NCI-H187 (cell line): ENCODE measurements around the gene CHGA.
A peak's percentile ranks its signal among the peaks of the same experiment; 100 is the strongest.

ENCODE experiments used
- DNase-seq, 2 experiments: peaks; one replicate each; lab custom pipeline; 2025; lab: John Stamatoyannopoulos, UW

Gene CHGA

DNA sequence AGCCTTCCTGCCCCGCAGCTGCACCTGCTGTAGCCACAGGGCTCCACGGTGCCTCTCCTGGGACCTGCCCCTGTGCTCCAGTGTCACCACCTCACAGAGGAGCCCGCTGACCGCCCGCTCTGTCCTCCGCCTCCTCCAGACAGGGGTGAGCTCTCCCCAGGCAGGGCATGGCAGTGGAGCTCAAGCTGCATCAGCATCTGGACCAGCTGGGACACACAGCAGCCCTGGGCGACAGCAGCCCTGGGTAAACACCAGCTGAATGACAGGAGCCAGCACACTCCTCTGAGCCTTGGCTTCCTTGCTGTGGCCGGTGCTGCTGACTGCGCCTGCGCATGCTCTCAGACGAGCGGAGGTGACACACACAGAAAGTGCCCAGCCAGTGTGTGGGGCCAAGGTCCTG lies 22.0 kb downstream of the CHGA start:
- no peak for DNase-seq

DNA sequence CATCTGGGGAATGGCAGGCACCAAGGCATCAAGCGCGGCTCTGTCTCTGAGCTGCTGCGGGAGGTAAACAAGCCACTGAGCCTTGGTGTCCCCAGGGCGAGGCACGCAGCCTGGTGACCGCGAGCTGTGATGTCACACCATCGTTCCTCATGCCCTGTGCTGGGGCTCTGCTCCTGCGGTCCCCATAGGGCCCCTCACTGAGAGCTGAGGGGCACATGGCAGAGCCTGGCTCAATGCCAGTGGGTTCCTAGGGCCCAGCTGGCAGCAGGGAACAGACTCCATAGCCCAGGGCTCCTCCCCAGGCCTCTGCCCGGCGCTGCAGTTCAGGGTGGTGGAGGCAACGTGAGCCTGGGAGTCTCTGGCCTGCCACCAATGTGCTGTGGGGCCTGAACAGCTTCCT lies 22.6 kb downstream of the CHGA start:
- DNase-seq, result no peak

DNA sequence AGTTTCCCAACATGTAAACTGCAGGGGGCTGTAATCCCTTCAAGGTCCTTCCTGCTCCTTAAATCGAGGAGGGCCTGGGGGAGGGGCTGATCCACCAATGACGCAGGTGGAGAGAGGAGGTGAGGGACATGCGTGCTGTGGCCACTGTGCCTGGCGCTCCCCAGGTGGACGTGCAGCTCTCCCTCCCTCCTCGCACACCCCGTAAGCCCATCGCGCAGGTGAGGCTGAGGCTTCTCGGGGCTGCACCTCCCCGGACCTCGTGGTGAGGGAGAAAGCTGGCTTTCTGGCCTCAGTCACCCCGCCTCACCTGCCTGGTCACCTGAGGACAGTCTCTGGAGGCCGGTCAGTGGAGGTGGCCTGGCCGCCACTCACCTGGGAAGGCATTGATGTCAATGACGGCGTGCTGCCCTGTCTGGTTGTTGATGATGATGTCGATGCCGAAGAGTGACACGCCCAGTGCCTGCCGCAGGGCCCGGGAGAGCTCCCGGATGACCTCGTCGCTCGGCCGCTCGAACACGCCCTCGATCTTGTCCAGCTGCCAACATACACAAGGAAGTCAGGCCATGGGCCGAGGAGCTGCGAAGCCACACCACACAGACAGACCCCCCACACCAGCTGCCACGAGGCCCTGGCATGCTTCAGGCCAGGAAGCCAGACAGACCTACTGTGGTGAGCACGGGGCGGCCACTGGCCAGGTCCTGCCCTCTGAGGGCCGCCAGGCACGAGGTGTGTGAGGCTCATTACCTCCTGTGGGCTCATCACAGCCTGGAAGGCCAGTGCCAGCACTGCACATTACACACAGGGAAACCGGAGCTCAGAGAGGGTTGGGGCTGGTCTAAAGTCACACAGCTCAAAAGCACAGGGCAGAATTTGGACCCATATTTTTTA lies 23.3 kb downstream of the CHGA start:
- no peak for DNase-seq

DNA sequence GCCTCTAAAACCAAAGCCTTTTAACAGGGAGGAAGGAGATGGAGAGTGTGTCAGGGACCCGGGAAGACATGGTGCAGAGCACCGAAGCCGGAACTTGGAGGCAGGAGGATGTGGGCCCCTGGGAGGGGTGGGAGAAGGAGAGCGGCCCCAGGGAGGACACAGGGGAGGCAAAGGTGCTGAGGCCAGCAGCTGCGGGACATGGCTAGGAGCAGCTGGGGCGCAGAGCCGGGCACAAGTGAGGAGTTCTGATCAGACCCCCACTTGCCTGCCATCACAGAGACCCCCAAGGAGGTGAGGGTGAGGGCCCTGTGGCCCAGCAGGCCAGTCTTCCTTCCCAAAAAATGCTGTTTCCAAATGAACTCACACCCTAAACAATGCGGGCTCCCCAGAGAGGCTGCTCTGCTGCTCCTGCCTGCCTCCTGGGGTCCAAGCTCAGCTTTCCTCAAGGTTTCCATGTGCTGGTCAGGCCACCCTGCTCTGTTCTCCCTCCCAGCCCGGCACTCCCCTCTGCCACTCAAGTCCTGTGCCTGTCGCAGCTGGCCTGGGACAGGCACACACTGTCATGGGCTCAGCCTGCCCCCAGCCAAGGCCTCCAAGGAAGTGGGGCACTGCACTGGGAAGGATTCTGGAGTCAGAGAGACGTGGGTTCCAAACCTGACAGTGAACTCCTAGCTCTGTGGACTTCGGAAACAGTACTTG lies 24.0 kb downstream of the CHGA start:
- no peak for DNase-seq

DNA sequence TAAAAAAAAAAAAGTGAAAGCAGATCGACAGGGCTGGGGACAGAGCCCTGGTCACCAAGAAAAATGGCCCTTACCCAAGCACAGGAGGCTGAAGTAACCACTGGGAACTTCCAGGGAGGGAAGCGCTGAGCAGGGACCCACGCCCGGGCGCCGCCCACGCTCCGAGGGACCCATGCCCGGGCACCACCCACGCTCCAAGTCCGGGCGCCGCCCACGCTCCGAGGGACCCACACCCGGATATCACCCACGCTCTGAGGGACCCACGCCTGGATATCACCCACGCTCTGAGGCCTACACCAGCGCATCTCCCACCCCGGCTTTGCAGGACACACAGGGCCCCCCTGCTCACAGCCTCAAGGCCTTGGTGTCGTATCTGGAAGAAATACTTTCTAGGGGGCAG lies 25.7 kb downstream of the CHGA start:
- no peak for DNase-seq

DNA sequence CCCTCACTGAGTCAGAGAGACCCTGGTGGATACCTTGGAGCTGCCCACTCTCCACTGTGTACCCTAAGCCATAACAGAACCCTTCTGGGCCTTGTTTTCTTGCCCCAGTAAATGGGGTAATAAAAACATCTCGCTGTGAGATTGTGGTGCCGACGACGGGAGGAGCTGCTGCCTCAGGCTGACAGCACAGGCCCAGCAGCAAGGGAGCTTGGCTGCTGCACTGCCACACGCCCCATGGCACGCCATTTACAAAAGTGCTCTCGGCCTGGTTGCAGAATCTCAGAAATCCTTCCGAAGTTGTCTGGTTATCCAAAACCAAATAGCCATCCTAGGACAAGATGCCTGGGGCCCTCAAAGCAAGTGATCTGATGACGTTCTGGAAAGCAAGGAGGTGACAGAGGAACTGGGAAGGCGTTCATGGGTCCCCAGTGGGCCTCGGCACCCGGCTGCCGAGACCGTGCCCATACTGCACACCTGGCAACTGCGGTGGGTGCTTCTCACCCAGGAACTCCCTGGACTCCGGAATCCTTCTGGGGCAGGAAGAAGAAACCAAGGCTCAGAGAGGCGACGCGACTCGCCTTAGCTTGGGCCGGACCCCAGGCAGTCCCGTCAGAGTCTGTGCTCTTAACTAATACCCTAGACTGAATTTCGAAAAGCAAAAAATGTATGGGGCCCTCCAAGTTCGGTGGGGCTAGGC lies 26.7 kb downstream of the CHGA start:
- no peak for DNase-seq

DNA sequence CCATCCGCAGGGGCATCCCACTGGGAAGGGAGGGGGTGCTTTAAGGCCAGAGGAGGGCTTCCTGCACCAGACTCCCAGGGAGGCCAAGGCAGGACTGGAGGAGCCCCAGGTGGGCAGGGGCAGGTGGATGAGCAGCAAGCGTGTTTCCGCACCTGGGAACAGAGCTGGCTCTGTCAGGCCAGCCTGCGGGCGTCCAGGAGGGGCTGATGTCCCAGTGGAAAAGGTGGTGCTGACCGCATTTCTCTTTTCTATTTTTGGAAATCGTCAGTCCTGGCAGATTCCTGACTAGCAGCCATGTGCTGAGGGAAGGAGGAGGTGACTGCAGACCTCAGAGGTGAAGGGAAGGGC lies 27.2 kb downstream of the CHGA start:
- no peak for DNase-seq

DNA sequence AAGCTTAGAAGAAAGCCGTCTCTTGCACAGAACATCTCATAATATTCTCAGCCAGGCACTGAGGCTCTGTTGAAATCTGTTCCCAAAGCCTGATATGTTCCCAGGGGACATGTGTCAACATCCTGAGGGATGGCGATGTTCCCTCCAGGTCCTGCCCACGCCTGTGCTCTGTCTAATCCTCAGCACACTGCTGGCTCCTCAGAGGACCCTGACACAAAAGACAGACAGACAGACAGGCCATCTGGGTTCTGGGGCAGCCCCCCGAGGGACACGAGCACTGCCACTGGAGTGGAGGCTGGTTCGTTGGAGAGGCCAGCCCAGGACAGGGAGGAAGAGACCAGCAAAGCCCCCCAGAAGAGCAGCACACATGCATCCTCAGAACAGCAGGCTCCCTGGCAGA lies 27.8 kb downstream of the CHGA start:
- no peak for DNase-seq

DNA sequence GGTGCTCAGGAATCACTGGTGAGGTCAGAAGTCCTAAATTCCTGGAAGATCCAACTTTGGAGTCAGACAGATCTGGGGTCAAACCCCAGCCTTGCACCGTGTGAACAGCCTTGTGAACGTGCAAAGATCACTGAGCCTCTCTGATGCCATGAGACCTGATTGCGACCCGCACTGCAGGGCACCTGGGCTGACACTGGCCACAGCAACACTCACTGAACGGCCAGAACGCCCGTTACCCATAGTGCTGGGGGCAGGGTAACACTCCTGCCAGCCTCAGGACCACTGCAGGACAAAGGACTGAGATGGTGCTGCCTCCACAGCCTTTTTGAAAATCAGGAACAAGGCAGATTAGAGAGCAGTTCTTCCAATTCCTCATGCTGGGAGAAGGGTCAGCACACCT lies 28.3 kb downstream of the CHGA start:
- DNase-seq, result no peak

DNA sequence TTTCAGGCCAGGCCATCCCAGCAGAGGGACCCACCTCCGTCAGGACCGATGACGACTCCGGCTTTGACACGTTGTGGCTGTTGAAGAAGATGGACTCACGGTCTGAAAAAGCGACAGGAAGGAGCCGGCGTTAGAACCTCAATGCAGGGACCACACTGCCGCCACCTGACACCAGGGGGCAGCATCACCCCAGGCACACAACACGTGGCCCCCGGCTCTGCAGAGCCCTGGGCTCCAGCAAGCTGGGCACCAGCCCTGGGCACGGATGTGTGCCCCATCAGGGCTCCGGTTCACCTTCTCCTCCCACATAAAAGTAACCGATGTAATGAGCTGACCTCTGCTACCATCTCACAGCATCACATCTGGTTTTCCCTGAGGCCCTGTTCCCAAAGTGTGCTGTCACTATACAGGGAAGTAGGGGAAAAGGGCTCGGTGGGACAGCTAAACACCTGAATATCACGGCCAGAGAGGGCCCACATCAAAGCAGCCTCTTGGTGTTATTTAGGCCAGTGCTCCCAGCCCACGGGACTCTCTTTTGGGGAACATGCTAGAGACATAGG lies 29.0 kb downstream of the CHGA start:
- peak; percentile 60 to 63 for DNase-seq

DNA sequence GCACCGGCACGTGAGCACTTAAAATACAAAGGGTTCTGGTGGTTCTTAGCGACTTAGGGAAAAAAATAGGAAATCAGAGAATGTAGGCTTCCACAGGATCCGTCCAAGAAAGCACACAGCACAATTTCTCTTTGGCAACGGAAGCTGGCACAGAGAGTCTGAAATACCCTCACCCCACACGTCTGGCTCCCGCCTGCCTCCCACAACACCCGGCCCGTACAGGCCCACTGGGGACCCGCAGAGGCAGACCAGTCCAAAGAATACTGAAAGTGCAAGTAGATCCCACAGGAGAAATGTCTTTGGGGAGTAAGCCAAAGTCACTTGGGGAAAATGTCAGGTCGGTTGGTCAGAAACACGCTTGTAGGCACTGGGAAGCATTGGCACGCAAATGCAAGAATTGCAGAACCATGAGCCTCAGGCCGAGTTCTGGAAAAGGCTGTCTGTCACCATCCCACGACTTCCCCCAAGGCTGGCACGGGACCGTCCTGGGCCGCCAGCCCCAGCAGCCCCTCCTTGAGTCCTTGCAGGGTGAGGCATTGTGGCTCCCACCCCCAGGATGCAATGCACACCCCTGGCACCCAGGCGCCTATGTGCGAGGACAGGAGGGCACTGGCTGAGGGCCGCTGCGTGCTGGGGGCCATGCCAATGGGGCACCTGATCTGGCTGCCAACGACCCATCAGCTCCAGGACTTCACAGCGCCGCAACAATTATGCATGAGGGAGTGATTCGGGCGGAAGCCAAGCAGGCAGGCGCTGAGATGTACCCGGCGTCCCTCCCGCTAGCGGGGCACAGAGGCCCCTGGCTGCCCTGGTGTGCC lies 29.7 kb downstream of the CHGA start:
- no peak for DNase-seq

DNA sequence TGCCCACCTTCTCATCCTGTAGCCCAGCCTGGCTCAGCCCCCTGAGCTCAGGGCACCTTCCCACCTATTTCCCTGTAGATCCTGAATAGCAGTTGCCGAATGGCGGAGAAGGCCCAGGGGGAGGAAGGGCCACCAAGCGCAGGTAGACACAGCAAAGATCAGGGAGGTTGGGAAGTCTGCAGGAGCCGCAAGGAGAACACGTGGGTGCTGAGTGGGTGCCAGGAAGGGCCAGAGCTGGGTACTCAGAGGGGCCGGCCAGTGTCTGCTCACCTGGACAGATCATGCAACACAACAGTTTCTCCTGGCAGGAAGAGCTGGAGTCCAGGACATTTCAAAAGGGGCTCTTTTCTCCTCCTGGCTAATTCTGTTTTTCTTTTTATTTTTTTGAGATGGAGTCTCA lies 30.6 kb downstream of the CHGA start:
- DNase-seq, result no peak

DNA sequence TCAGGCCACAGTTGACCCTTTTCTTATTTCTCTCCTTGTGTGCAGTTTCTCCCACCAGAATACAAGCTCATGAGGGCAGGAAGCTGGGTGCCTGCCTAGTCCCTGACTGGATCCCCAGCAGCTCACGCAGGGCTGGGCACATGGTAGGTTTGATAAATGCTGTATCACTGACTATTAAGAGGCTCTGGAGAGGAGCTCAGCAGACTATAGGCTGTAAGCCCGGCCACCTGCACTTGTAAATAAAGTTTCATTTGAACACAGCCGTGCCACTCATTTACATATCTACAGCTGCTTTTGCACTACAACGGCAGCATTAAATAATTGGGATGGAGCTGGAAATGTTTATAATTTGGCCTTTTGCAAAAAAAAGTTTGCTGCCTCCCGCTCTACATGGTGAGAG lies 32.0 kb downstream of the CHGA start:
- DNase-seq, result no peak

DNA sequence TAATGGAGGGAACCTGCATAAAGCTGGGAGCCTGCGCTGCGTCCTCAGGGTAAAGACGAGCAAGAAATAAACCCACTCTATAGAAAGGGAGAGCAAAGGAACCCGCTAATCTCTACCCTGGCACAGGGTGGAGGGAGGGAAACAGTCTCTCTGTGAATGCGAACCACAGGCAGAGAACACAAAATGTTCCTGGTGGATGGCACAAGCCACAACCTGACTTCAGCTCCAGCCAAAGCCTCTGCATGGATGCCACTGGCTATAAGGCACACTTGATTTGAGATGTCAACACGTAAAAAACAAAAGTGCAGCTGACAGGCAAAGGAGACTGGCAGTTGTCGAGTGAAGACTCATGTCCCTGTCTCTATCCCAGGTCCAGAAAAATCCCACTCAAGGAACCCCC lies 32.4 kb downstream of the CHGA start:
- no peak for DNase-seq

DNA sequence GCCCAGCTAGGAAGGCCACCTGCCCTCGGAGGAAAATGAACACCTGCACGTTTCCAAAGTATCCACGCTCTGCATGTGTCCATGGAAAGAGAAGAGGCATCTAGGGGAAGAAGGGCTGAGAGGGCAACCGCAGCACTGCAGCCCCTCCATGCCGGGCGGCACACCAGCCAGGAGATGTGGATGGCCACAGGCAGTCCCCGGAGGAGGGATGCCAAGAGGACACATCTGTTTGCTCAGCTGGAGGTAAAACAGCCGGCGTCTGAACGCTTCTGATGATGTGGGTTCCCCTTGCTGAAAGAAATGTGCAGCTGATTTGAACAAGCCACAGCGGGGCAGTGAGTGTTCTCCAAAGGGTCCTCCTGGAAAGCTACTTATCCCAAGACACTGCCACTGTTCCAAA lies 34.0 kb downstream of the CHGA start:
- peak; percentile 72 to 74 for DNase-seq

DNA sequence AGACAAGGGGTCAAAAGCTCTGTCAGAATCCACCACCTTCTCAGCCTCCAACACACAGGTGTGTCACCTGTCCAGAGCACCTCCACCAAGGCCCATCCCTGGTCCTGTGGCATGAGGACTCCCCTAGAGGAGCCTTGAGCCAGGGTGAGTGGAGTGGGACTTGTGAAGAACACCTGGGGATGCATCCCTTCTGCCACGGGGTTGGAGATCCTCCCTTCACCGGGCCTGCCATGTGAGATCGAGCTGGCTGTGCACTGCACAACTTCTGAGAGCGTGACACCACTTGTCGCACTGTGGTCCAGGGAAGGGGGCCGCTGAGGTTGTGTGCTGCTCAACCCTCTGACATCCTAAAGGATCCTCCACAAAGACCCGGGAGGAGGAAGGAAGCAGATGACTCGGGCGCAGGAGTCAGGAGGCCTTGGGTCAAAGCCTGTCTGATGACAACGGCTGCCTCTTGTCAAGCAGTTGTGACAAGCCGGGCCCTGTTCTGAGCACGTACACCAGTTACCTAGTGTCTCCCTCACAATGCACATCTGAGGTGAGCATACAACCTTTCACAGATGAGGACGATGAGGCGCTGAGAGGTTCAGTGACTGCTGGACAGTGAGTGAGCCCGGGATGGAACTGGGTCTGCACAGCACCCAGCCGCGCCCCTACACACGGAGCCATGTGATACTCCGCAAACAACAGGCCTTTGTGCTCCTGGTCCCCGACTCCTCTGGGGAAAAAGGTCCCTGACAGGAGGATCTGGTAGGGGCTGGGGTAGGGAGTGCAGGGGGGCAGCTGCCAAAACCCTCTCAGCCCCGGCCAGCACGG lies 35.6 kb downstream of the CHGA start:
- no peak for DNase-seq

DNA sequence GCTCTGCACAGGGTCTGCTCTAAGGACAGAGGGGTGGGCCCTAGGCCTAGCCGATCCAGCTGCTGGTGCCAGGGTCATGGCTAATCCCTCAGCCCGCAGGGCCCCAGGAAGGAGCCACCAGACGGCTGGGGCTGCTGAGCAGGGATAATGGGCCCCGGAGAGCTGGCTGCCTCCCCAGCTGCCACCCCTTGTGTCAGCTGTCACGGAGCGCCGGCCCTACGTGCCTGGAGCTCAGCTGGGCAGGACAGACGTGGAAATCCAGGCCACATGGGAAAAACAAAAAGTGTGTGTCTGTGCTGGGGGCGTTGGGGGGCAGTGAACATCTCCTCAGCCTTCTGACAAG lies 36.2 kb downstream of the CHGA start:
- peak in 1 of 2 experiments; percentile 38 for DNase-seq

DNA sequence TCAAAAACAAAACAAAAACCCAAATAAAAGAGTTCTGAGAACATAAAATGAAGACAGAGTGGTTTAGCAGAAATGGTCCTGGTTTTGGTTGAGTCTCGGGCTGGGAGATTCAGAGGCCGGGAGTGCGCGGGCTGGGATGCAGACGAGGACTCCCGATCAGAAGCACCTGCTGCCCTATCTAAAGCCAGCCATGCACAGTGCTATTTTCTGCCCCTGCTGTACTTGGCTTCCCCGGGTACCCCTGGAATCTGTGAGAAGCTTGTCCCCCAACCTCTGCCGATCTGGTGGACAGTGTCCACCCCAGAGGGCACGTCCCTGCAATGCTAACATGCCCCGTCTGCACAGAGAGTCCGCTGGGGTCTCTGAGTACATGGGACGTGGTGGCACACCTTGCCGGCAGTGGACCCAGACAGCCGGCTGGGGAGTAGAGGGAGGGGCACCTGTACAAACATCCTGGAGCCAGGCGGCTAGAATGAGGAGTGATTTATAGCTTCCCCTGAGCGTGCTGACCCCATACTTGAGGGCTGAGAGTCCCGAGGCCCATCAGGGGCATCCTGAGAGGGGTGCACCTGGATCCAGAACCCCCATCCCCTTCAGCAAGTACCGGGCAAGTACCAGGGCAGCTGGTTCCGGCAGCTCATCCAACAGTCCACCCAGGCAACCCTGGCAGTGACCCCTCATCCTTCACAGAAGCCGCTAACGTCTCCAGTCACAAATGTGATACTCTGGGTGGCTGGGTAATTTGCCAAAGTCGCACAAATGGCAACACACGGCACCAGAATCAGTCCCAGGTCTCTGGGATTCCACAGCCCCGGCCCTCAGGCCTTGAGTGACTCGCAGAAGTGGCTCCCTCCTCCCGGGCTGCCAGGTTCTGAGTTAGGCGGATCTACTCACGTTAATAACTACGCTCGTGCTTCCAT lies 37.1 kb downstream of the CHGA start:
- no peak for DNase-seq

DNA sequence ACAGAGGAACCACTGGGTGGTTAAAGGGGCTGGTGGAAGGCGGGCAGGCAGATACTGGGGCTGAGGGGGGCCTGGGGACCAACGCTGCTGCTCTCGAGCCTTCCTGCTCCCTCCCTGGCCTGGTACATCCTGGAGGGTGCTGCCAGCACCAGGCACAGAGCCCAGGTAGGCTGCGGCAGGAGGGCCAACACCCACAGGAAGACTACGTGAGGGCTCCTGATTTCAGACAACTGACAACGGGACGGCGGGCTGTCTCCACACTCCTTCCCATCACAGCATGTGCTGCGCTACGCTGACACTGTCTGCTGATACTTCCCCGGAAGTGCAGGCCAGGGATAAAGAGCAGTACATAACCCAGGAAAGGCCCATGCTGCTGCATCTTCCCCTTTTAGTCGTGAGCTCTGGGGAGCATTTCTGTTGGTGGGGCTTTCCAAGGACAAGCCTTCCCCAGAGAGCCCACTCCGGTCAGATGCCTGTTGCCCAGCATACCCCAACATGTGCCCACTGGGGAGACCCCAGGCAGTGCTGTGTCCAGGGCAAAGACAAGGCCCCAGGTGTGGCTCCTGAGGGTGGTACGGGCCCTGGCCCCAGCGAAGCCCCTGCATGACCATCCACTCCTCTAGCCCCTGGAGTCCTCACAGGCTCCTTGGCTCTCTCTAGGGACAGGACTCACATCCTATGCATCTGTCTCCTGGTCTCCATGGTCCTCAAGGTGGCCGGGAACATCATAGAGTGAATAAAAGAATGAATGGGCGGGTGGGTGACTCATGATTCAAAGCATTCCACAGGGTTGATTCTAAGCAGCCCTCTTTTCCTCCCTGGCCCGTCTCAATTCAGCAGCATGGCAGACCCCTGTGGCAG lies 38.0 kb downstream of the CHGA start:
- DNase-seq, result no peak
